GM18520 (cell line): ENCODE data around the gene ZNF792.
"Not testable (repeated sequence)": the region's sequence is repeated elsewhere in the genome, so short reads cannot be mapped to it uniquely, and the experiment has no call there.

ENCODE experiments used
- ATAC-seq: cut with Tn5 transposase; IDR thresholded peaks from one replicate; pipeline ENCODE4 v1.9.1; 2021; ENCODE audit not compliant: unreplicated experiment

Gene ZNF792

DNA sequence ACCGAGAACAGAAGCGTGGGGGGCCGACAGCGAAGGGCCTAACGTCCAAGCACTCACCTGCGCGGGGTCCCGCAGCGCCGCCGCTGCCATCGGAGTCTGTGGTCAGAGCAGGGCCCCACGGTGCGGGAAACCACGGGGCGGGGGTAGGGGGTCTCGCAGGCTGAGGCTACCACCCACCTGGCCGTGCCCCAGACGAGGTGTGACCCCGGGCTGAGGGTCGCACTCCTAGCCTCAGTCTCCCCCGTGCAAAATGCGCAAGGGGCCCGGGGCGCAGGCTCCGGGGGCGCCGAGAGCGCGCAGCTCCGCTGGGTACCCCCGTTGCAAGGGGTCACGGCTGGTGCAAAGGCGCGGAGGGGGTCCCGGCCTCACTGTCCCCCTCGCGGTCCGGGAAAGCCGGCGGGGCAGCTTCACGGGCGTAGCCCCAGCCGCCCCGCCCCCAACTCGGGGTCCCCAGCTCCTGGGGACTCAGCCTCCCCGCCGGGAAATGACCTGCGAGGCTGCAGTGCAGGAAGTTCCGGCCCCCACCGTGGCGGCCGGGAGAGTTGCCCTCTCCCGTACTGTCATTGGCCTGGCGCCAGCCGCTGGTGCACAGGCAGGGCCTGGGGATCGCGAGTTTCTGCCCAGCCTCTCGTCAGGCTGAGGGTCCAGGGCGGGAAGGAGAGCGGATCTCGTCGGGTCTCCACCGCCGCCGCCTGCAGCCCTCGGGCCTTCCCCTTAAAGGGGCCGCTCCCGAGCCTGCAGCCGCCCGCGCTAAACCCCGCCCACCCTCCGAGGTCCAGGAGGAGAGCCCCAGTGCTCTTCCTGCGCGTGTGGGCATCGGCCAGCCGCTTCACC lies at the start of gene ZNF792:
TSS of gene ZNF792 (minus strand) at position 657 of the 834 bp plus-strand sequence. CDS start at position 90, 567 bp downstream.
- ATAC-seq: peak; percentile 32

DNA sequence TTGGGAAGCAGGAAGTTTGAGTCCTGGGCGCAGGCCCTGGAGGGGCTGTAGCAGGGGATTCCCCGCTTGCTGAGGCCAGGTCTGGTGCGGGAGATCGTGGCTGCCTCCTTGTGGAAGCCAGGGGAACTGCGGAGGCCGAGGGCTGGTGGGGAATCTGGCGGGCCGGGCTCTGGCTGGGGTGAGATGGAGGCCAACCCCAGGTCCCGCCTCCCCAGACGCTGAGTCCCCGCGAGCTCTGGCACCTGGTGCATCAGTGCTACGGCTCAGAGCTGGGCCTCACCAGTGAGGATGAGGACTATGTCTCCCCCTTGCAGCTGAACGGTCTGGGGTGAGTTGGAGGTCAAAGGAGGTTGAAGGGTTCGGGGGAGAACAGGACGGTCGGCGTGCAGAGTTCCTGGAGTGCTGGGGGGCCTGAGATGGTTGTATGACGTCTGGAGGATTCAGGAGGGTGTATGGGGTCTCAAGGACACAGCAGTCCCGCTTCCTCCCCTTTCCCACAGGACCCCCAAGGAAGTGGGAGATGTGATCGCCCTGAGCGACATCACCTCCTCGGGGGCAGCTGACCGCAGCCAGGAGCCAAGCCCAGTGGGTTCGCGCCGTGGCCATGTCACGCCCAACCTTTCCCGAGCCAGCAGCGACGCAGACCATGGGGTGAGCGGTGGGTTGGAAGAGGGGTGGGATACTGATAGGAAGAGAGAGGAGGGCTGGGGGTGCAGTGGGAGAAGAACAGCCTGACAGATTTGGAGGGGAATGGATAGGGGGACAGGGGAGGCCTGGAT lies 49.2 kb upstream of the ZNF792 start:
- ATAC-seq: no peak

GRCh38 chr19:35011737-35012682 lies 48.0 kb upstream of the ZNF792 start:
- ATAC-seq: no peak

- ATAC-seq: no peak
These were observed 47.2 kb upstream of the ZNF792 start for GRCh38 chr19:35011091-35011689.

GRCh38 chr19:35009424-35010415 lies 45.7 kb upstream of the ZNF792 start:
- ATAC-seq: no peak

DNA sequence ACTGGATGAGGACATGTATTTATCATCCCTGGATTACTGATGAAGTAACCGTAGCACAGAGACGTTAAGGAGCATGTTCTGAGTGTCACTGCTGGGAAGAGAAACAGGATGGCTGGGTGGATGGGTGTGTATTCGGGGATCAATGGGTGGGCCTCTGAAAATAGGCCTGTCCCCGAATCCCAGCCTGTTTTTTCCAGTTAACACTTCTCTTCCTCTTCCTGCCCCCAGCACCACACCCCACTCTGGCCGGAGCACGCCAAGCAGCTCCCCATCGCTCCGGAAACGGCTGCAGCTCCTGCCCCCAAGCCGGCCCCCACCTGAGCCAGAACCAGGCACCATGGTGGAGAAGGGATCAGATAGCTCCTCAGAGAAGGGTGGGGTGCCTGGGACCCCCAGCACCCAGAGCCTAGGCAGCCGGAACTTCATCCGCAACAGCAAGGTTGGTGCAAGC lies 44.9 kb upstream of the ZNF792 start:
- no peak for ATAC-seq

- not testable (repeated sequence) for ATAC-seq
These were observed 43.4 kb upstream of the ZNF792 start for GRCh38 chr19:35007427-35007826.

- ATAC-seq: no peak
These were observed 43.0 kb upstream of the ZNF792 start for GRCh38 chr19:35006999-35007365.

DNA sequence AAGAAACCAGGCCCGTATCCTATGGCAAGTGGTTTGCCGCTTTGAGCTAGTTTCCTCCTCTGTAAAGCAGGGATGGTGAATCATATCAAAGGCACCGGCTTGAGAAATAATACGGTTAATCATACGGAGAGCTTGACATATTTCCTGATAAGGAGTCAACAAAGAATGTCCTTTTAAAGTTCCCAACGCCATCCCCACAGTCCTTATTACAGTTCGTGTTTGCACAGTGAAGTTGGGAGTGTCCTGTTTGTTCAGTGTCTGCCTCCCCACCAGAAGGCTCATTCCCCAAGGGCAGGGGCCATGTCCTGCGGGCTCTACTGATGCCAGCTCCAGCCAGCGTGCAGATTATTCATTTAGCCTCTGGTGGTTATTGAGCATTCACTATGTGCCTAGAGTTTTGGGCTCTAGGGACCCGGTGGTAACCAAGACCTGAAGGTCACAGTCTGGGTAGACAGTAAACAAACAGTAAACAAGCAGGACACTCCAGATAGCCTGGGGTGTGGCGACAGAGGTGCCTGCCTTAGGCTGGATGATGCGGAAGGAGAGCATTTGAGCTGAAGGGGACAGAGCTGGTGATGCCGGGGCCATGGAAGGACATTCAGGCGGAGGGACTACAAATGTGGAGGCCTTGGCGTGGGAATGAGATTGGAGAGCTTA lies 42.4 kb upstream of the ZNF792 start:
- ATAC-seq: no peak

DNA sequence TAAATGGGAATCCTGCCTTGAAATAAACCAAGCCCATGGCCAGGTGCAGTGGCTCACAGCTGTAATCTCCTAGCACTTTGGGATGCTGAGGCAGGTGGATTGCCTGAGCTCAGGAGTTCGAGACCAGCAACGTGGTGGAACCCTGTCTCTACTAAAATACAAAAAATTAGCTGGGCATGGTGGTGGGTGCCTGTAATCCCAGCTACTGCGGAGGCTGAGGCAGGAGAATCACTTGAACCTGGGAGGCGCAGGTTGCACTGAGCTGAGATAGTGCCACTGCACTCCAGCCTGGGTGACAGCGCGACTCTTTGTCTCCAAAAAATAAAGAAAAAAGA lies 41.9 kb upstream of the ZNF792 start:
- not testable (repeated sequence) for ATAC-seq

DNA sequence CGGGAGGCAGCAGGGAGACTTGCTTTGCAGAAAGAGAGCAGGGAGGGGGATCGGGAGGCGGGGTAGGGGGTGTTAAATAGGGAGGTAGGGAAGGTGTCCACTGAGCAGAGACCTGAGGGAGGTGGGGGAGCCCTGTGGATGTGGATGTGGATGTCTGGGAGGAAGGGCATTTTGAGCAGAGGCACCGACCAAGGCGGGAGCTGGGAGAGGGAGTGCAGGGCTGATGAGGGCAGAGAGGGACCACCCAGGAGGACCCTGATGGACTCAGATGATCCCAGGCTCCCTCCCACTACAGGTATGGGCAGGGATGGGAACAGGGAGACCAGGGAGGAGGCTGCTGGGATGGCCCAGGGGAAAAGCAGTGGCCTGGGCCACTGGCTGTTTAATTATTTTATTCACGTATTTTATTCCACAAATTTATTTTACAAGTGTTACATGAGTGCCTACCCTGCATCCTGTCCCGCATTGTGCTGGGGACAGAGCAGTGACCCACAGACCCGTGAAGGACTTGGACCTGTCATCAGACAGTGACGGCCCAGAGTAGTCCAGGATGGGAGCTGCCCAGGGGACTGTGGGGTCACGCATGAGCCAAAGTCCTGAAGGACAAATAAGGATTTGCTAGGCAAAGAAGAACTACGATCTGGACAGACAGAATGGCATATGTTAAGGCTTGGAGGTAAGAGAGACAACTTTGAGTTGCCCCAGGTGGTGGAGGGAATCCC lies 41.4 kb upstream of the ZNF792 start:
- ATAC-seq: no peak

DNA sequence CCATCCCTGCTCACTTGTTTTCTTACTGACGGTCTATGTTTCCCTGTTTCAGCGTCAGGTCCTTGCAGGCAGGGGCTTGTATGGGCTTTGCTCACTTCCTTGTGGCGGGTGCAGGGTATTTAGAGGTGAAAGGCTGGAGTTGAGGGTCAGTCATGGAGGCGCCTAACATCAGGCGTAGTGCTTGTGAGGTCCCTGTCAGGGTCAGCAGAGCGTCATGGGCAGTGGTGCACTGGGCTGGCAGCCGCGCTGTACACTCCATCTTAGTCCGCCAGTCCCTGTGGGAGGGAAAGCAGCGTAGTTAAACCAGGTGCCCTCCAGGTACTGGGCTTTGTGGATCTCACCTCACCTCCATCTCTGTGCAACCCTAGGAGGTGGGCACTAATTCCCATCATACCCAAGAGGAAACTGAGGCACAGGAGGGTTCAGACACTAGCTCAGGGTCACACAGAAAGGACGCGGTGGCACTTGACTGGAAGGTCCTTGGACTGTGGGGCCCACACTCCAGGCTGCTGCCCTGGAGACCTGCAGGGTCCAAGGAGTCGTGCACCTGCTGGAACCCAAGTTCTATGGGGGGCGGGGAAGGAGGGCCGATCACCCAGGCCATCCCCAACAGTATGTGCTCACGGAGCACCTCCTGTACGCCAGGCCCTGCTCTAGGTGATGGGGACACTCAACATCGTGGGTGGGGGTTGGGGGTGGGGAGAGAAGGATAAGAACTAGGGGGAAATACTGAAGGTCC lies 40.7 kb upstream of the ZNF792 start:
- no peak for ATAC-seq

DNA sequence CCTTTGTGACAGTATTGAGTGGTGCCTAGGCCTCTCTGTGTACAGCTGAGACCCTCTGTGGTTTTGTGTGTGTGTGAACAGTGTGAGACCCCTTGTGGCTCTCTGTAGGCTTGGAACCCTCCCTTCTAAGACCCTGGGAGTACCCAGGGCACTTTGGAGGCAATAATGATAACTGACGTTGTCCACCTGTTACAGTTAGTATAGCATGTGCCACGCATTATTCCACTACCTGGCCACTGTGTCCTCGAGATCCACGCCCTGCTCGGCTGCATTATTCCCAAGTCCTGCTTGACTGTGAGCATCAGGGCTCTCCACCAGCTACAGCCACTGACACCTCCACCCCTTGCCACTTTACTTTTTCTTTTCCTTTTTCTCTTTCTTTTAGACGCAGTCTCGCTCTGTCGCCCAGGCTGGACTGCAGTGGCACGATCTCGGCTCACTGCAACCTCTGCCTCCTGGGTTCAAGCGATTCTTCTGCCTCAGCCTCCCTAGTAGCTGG lies 38.1 kb upstream of the ZNF792 start:
- ATAC-seq: no peak

GRCh38 chr19:35000647-35001501 lies 36.8 kb upstream of the ZNF792 start:
- ATAC-seq: no peak

GRCh38 chr19:35000338-35000646 lies 36.3 kb upstream of the ZNF792 start:
- no peak for ATAC-seq

DNA sequence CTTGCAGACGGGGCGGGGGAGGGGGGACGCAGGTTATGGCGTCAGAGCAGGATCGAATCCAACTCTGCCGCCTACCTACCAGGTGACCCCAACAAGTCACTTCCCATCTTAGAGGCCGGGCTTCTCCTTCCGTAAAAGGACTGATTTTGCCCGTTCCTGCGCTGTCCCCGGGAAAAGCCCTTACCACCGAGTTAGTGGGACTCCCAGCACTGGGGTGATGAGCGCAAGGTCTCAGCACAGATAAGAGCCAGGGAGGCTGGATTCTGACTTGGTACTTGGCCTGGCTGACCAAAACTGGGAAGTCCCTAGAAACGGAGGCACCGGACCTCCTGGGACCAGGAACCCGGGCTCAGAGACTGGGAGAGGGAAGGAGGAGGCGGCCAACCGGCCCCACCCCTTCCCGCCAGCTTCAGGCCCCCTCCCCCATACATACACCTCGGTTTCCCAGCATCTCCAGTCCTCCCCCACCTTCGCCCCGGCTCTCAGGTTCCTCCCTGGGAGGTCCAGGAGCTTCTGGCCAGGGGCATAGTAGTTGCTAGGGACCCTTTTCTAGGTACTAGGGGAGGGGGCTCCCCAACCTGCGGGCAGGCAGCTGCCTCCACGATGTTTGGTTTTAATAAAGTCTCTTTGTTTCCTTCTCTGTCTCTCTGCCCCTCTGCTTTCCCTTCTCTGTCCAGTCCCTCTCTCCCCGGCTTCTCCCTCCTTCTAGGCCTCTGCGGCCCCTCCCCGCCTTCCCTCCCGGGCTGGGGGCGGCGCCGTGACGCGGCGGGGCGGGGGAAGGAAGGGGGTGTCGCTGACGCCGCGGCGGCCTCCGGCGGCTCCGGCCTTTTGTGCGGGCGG lies 35.7 kb upstream of the ZNF792 start, which contains the start of gene GRAMD1A:
TSS of gene GRAMD1A (plus strand) at position 826 of the 840 bp plus-strand sequence. CDS start 156 bp downstream, outside the sequence.
- no peak for ATAC-seq
